Bladder microvascular endothelial cell (primary cell): Measurements from ENCODE around the gene CAPRIN2. TPM values are rescaled to one million over a fixed set of nuclear protein-coding genes. Genes with fewer than 3 reads are reported as not detected.

Experiments used
- total RNA-seq: library from RNA; depleted of rRNA; stranded (reverse); fragments of >200 nt; gene quantifications from 2 replicates; pipeline ENCODE4 v1.2.3, GENCODE V29; 2014

The CAPRIN2 gene
- 6.2 and 13.2 TPM in 2 replicates for total RNA-seq

GRCh38 chr12:30754750-30755394 is at the start of gene CAPRIN2:
Gene CAPRIN2, minus strand, starts transcription at chr12:30754951. Its CDS starts 1,431 bp downstream, at chr12:30753520.

GRCh38 chr12:30695199-30696102 is 59.3 kb downstream of the CAPRIN2 start, which contains the start of gene IPO8:
Gene IPO8, minus strand, starts transcription at chr12:30695869. Its CDS starts 222 bp downstream, at chr12:30695647.

Other genes with a start within 250 kb of the CAPRIN2 start
- gene IPO8, start 59.1 kb downstream of the CAPRIN2 start, total RNA-seq = 30.9 and 84.6 TPM in 2 replicates
- gene TSPAN11, start 171.8 kb upstream of the CAPRIN2 start, total RNA-seq = 2.3 and 19.0 TPM in 2 replicates